Endothelial cell of umbilical vein (primary cell): ENCODE data around the gene ZC3H12C. TPM values are rescaled to one million over a fixed set of nuclear protein-coding genes. Genes with fewer than 3 reads are reported as not detected.

Experiments used
- BruUV-seq: library from RNA; stranded (reverse); fragments of 400-500 nt; replicated peaks from 2 replicates; lab custom pipeline; 2021; lab: Mats Ljungman, UMichigan
- CTCF ChIA-PET: fragments of 300-600, 350-600 bp; sonication (Branson Sonifier 250); formaldehyde crosslinking; loops from one replicate; lab custom pipeline; 2021; ENCODE audit warnings: antibody characterized with exemption, inconsistent platforms; lab: Charles Lee
- POLR2A ChIA-PET: fragments of 300-600, 350-600 bp; sonication (Branson Sonifier 250); formaldehyde crosslinking; loops from one replicate; lab custom pipeline; 2021; ENCODE audit warnings: antibody characterized with exemption, inconsistent platforms; lab: Charles Lee
- DNase-seq: peaks from one replicate; pipeline ENCODE4 v3.0.0-alpha.2; 2011; ENCODE audit warnings: low read depth, low spot score
- FAIRE-seq: peaks from 2 replicates; lab custom pipeline; 2011; peaks lifted over from hg19 to GRCh38; lab: Jason Lieb, UNC
- H2AFZ ChIP-seq: 2 replicates; pipeline ENCODE4 v1.6.0; 2012; ENCODE audit warnings: low read depth, low read length, control low read depth, inconsistent platforms
- H3K27ac ChIP-seq: 2 replicates; pipeline ENCODE4 v1.5.1; 2011; ENCODE audit warnings: low read depth, mild to moderate bottlenecking, control low read depth, low read length, moderate library complexity; ENCODE audit not compliant: insufficient read depth
- H3K27me3 ChIP-seq, 2 experiments: 2 replicates each; pipeline versions ENCODE4 v1.6.0 to v1.6.1; 2011; ENCODE audit warnings: low read length in 2 of 2, mixed read lengths in 1 of 2; ENCODE audit not compliant: control insufficient read depth in 2 of 2, insufficient read depth in 2 of 2
- H3K36me3 ChIP-seq, 2 experiments: 2 replicates in 1 of 2; 3 replicates in 1 of 2; pipeline ENCODE4 v1.5.1; 2011; ENCODE audit warnings: low read length in 2 of 2, mild to moderate bottlenecking in 1 of 2, moderate library complexity in 1 of 2; ENCODE audit not compliant: control insufficient read depth in 2 of 2, insufficient read depth in 2 of 2; ENCODE audit errors: extremely low read depth in 1 of 2
- H3K4me1 ChIP-seq: 3 replicates; pipeline ENCODE4 v1.5.1; 2011; ENCODE audit warnings: mild to moderate bottlenecking, low read length; ENCODE audit not compliant: control insufficient read depth, insufficient read depth; ENCODE audit errors: extremely low read depth
- H3K4me2 ChIP-seq: 2 replicates; pipeline ENCODE4 v1.6.1; 2011; ENCODE audit warnings: low read length, control low read depth, mixed read lengths; ENCODE audit not compliant: insufficient read depth
- H3K4me3 ChIP-seq, 3 experiments: fragments of 200-600 bp in 1 of 3; sonication (generic), shearing (Covaris generic) in 1 of 3; replicated peaks in 1 of 3; 2 replicates each; pipeline ENCODE4 v1.5.1; 2011 to 2016; ENCODE audit warnings: control low read depth in 3 of 3, low read length in 3 of 3, mild to moderate bottlenecking in 2 of 3, inconsistent platforms in 1 of 3, low read depth in 1 of 3, moderate library complexity in 1 of 3; ENCODE audit not compliant: insufficient read depth in 1 of 3
- H3K79me2 ChIP-seq: 2 replicates; pipeline ENCODE4 v1.6.0; 2012; ENCODE audit warnings: low read length, inconsistent platforms; ENCODE audit not compliant: control insufficient read depth, insufficient read depth
- H3K9ac ChIP-seq: replicated peaks from 2 replicates; pipeline ENCODE3; 2011; ENCODE audit warnings: low read length, control low read depth; ENCODE audit not compliant: insufficient read depth; ENCODE audit errors: extremely low read depth
- H3K9me1 ChIP-seq: replicated peaks from 3 replicates; pipeline ENCODE4 v1.6.0; 2011; ENCODE audit warnings: mild to moderate bottlenecking, low read length; ENCODE audit not compliant: control insufficient read depth, insufficient read depth; ENCODE audit errors: extremely low read depth
- H3K9me3 ChIP-seq: replicated peaks from 2 replicates; pipeline ENCODE4 v1.5.1; 2012; ENCODE audit warnings: low read length, inconsistent platforms; ENCODE audit not compliant: control insufficient read depth, insufficient read depth
- H4K20me1 ChIP-seq: replicated peaks from 2 replicates; pipeline ENCODE3; 2011; ENCODE audit warnings: mild to moderate bottlenecking, low read length; ENCODE audit not compliant: control insufficient read depth, insufficient read depth; ENCODE audit errors: extremely low read depth
- EZH2 ChIP-seq: IDR thresholded peaks from 2 replicates; pipeline ENCODE4 v1.6.1; 2012; ENCODE audit warnings: borderline replicate concordance, low read depth, mild to moderate bottlenecking, moderate library complexity, low read length, inconsistent platforms; ENCODE audit not compliant: severe bottlenecking
- FOS ChIP-seq: IDR thresholded peaks from 2 replicates; pipeline ENCODE4 v1.6.1; 2011; ENCODE audit warnings: mild to moderate bottlenecking, low read length, moderate library complexity, borderline replicate concordance; ENCODE audit not compliant: insufficient read depth
- GATA2 ChIP-seq: IDR thresholded peaks from 2 replicates; pipeline ENCODE4 v1.7.0; 2011; ENCODE audit warnings: low read depth, mild to moderate bottlenecking, moderate library complexity, mixed read lengths, low read length; ENCODE audit not compliant: insufficient read length, insufficient read depth
- JUN ChIP-seq: IDR thresholded peaks from 2 replicates; pipeline ENCODE4 v1.6.1; 2011; ENCODE audit warnings: borderline replicate concordance, low read depth; ENCODE audit not compliant: insufficient read length, insufficient read depth
- MYC ChIP-seq: IDR thresholded peaks from one replicate; pipeline ENCODE4 v1.6.1; 2011; ENCODE audit warnings: mild to moderate bottlenecking, low read depth, low read length
- POLR2A ChIP-seq: IDR thresholded peaks from 2 replicates; pipeline ENCODE4 v1.6.1; 2012; ENCODE audit warnings: low read depth, mild to moderate bottlenecking, control low read depth, low read length
- POLR2AphosphoS5 ChIP-seq: IDR thresholded peaks from 2 replicates; pipeline ENCODE4 v1.6.1; 2012; ENCODE audit warnings: low read depth, mild to moderate bottlenecking, control low read depth, low read length, moderate library complexity; ENCODE audit not compliant: insufficient read depth
- dilution Hi-C: fragments of 300-500 bp; cut with MboI; formaldehyde crosslinking; loops from one replicate; pipeline ENCODE4 v1.15.0; 2019; ENCODE audit warnings: low sequenced_read_pairs; ENCODE audit not compliant: extremely low pct_ligation_motif_present
- intact Hi-C: fragments of 100-400 bp; cut with micrococcal nuclease; formaldehyde crosslinking; loops from one replicate; pipeline ENCODE4 v1.10.0; 2022
- polyA plus RNA-seq, 4 experiments: library from polyadenylated mRNA; depleted of rRNA in 3 of 4; stranded (reverse) in 3 of 4; unstranded in 1 of 4; fragments of >200 nt; gene quantifications; 2 replicates each; pipeline versions ENCODE4 v1.2.1 to v1.2.3, GENCODE V29; 2011 to 2012; ENCODE audit warnings: missing spikeins in 1 of 4
- total RNA-seq: library from RNA; stranded (reverse); gene quantifications from 2 replicates; pipeline ENCODE4 v1.2.3, GENCODE V29; 2021
- TF ChIP-seq, protein P1 (sequence below): IDR thresholded peaks from 2 replicates; pipeline ENCODE4 v1.6.1; 2011; ENCODE audit not compliant: insufficient read depth, insufficient read length
- TF ChIP-seq, protein P2 (sequence below), 2 donors: IDR thresholded peaks; 1 replicate in 1 of 2; 2 replicates in 1 of 2; pipeline ENCODE4 v1.5.1; 2011; ENCODE audit warnings: low read length in 2 of 2, mild to moderate bottlenecking in 2 of 2, moderate library complexity in 2 of 2, control low read depth in 1 of 2, inconsistent platforms in 1 of 2, low read depth in 1 of 2; ENCODE audit not compliant: insufficient read depth in 1 of 2; ENCODE audit errors: extremely low read depth in 1 of 2

The ZC3H12C gene
- total and polyA plus RNA-seq, 2 donors (not counting 3 experiments of a cell fraction or from before 2014, with no cell fraction given) = 5.5 to 14.7 TPM

DNA sequence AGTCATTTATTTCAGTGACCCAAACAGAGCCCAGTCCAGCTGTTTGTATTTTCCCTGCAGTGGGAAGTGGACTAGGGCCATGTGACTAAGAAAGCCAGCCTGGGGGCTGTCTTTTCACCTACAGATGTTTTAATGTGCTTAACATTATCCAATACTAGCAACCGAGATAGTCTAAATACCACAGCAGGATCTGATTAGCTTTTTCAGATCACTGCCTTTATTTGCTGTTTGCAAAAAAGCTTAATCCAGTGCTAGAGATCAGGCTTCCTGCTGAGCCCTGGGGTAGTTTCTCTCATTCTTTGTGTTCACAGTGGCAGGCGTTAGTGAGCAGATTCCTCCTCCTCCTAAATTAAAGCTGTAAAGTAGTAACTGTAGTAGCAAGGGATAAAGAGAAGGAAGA lies 35.0 kb downstream of the ZC3H12C start:
- ChIA-PET POLR2A (no interaction called here), CTCF (interaction anchor here (1.1 kb wide), 1 partner anchor 277 kb away, joined by 3 read pairs; no protein-coding TSS in a partner anchor)
- H3K36me3 ChIP-seq = no peaks in the 10 kb centered on the region
- BruUV-seq = no TSS peak
- dilution Hi-C loops = no loop called here
- intact Hi-C loops = no loop called here
- no peak for TF ChIP-seq JUN
- TF ChIP-seq EZH2 = no peak
- TF ChIP-seq, protein P1, sequence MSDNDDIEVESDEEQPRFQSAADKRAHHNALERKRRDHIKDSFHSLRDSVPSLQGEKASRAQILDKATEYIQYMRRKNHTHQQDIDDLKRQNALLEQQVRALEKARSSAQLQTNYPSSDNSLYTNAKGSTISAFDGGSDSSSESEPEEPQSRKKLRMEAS = no peak
- TF ChIP-seq GATA2 = no peak
- TF ChIP-seq MYC = no peak
- TF ChIP-seq POLR2AphosphoS5 = no peak
- no peaks in the 10 kb centered on the region for H3K27me3 ChIP-seq
- H3K4me2 ChIP-seq = no peak overlapping the region
- no peak overlapping the region for H3K27ac ChIP-seq
- no peaks in the 10 kb centered on the region for H3K4me1 ChIP-seq
- no peak overlapping the region for H3K4me3 ChIP-seq
- no peak overlapping the region for H2AFZ ChIP-seq
- no peak overlapping the region for H3K9ac ChIP-seq
- H3K9me1 ChIP-seq = no peaks in the 10 kb centered on the region
- H4K20me1 ChIP-seq = peaks cover 3% of the 10 kb centered on the region
- no peak for DNase-seq
- peaks cover 39% of the 10 kb centered on the region for H3K79me2 ChIP-seq
- H3K9me3 ChIP-seq = no peaks in the 10 kb centered on the region
- no peak for FAIRE-seq

GRCh38 chr11:110130642-110131238 lies 37.5 kb downstream of the ZC3H12C start:
- Histone ChIP-seq H4K20me1 (peaks cover 3% of the 10 kb centered on the region), H3K9me3 (no peaks in the 10 kb centered on the region), H3K27me3 (no peaks in the 10 kb centered on the region), H3K36me3 (no peaks in the 10 kb centered on the region), H3K9ac (no peak overlapping the region), H3K27ac (no peak overlapping the region), H3K4me2 (no peak overlapping the region), H3K79me2 (peaks cover 34% of the 10 kb centered on the region), H2AFZ (no peak overlapping the region), H3K9me1 (no peaks in the 10 kb centered on the region), H3K4me1 (no peaks in the 10 kb centered on the region), H3K4me3 (no peak overlapping the region)
- DNase-seq = peak; percentile 62
- ChIA-PET POLR2A (no interaction called here), CTCF (interaction anchor here (1.1 to 1.3 kb wide), 3 partner anchors 9 to 18 kb away, joined by 3 to 4 read pairs (median 3); no protein-coding TSS in a partner anchor)
- BruUV-seq = no TSS peak
- dilution Hi-C loops = no loop called here
- intact Hi-C loops = no loop called here
- FAIRE-seq = no peak
- TF ChIP-seq, protein P2, sequence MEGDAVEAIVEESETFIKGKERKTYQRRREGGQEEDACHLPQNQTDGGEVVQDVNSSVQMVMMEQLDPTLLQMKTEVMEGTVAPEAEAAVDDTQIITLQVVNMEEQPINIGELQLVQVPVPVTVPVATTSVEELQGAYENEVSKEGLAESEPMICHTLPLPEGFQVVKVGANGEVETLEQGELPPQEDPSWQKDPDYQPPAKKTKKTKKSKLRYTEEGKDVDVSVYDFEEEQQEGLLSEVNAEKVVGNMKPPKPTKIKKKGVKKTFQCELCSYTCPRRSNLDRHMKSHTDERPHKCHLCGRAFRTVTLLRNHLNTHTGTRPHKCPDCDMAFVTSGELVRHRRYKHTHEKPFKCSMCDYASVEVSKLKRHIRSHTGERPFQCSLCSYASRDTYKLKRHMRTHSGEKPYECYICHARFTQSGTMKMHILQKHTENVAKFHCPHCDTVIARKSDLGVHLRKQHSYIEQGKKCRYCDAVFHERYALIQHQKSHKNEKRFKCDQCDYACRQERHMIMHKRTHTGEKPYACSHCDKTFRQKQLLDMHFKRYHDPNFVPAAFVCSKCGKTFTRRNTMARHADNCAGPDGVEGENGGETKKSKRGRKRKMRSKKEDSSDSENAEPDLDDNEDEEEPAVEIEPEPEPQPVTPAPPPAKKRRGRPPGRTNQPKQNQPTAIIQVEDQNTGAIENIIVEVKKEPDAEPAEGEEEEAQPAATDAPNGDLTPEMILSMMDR (IDR thresholded peaks at IDR 0.05; ENCODE audit: extremely low read depth in 1 of 2, insufficient read depth in 1 of 2, low read depth in 1 of 2, low read length in 2 of 2) = no peak
- no peak for TF ChIP-seq POLR2AphosphoS5
- TF ChIP-seq EZH2 = no peak
- TF ChIP-seq GATA2 = no peak
- no peak for TF ChIP-seq POLR2A
- TF ChIP-seq FOS = no peak
- TF ChIP-seq JUN = no peak
- TF ChIP-seq, protein P1 = no peak
- TF ChIP-seq MYC = no peak
